Peyer's patch (tissue), 4 donors: ENCODE data around the gene JCAD.

Experiments
- POLR2A ChIP-seq, 2 donors: fragments of 450-650 bp; IDR thresholded peaks; one replicate each; pipeline ENCODE4 v1.5.1; 2017; ENCODE audit warnings: antibody characterized with exemption in 2 of 2, mild to moderate bottlenecking in 2 of 2, moderate library complexity in 2 of 2
- TF ChIP-seq, protein P1 (sequence below), 6 experiments: fragments of 450-650 bp in 4 of 6; fragments of 200-600 bp in 2 of 6; sonication (generic) in 1 of 6; IDR thresholded peaks; one replicate each; pipeline ENCODE4 v1.5.1; 2017 to 2019; ENCODE audit warnings: antibody characterized with exemption in 6 of 6, mild to moderate bottlenecking in 3 of 6, moderate library complexity in 1 of 6

DNA sequence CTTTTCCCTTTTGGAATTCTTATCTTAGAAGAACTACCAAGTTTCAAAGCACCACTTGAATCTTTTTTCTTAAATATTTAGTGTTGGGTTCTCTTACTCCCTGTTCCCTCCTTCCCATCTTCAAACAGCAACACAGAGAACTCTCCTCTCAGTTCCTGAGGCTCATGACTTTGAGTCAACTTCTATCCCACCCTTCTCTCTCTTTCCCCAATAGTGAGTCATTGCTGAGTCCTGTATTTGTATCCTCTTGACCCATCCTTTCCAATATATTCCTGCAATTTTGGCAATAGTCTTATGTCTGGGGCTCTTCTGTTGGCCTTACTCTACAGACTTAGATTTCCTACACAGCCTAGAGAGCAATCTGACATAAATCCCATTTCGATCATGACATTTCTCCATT, 20.8 kb upstream of the JCAD start:
- no peak for TF ChIP-seq POLR2A (IDR thresholded peaks at IDR 0.05)
- TF ChIP-seq, protein P1, sequence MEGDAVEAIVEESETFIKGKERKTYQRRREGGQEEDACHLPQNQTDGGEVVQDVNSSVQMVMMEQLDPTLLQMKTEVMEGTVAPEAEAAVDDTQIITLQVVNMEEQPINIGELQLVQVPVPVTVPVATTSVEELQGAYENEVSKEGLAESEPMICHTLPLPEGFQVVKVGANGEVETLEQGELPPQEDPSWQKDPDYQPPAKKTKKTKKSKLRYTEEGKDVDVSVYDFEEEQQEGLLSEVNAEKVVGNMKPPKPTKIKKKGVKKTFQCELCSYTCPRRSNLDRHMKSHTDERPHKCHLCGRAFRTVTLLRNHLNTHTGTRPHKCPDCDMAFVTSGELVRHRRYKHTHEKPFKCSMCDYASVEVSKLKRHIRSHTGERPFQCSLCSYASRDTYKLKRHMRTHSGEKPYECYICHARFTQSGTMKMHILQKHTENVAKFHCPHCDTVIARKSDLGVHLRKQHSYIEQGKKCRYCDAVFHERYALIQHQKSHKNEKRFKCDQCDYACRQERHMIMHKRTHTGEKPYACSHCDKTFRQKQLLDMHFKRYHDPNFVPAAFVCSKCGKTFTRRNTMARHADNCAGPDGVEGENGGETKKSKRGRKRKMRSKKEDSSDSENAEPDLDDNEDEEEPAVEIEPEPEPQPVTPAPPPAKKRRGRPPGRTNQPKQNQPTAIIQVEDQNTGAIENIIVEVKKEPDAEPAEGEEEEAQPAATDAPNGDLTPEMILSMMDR (IDR thresholded peaks at IDR 0.05) = no peak
